Activated B cell treated with CpG ODN at 0.5 μM for 24 hours (primary cell): ENCODE data around the gene MCM8. TPM values are rescaled to one million over a fixed set of nuclear protein-coding genes. Genes with fewer than 3 reads are reported as not detected.

Source experiments
- ATAC-seq: fragments of 200-7000 bp; cut with Tn5 transposase; one replicate; pipeline ENCODE4 v1.10.0; 2021; ENCODE audit warnings: low read depth, mild to moderate bottlenecking, moderate library complexity
- CTCF ChIA-PET: fragments of 350-600 bp; sonication (Branson Sonifier 250); formaldehyde crosslinking; loops from one replicate; lab custom pipeline; 2021; ENCODE audit warnings: antibody characterized with exemption; lab: Charles Lee
- POLR2A ChIA-PET: fragments of 350-600 bp; sonication (Branson Sonifier 250); formaldehyde crosslinking; loops from one replicate; lab custom pipeline; 2021; ENCODE audit warnings: antibody characterized with exemption; lab: Charles Lee
- DNase-seq: peaks from one replicate; pipeline ENCODE4 v3.0.0; 2022
- H3K27ac Mint-ChIP-seq: one replicate; pipeline ENCODE4 v1.8.0; 2020; ENCODE audit warnings: mixed read lengths
- H3K27me3 Mint-ChIP-seq: one replicate; pipeline ENCODE4 v1.8.0; 2021; ENCODE audit warnings: mixed read lengths
- H3K36me3 Mint-ChIP-seq: one replicate; pipeline ENCODE4 v1.8.0; 2021; ENCODE audit warnings: low read depth, mixed read lengths
- H3K4me1 Mint-ChIP-seq: one replicate; pipeline ENCODE4 v1.8.0; 2021; ENCODE audit warnings: mixed read lengths
- H3K4me3 Mint-ChIP-seq: one replicate; pipeline ENCODE4 v1.8.0; 2020; ENCODE audit warnings: mild to moderate bottlenecking, mixed read lengths
- H3K9me3 Mint-ChIP-seq: one replicate; pipeline ENCODE4 v1.8.0; 2020; ENCODE audit warnings: mixed read lengths
- CTCF ChIP-seq: fragments of 200-600 bp; IDR thresholded peaks from one replicate; pipeline ENCODE4 v1.8.0; 2022; ENCODE audit warnings: antibody characterized with exemption, mild to moderate bottlenecking
- intact Hi-C: fragments of 100-400 bp; cut with micrococcal nuclease; formaldehyde crosslinking; loops from one replicate; pipeline ENCODE4 v1.15.1; 2024
- total RNA-seq: library from RNA; stranded (reverse); gene quantifications from 2 replicates; pipeline ENCODE4 v1.2.3, GENCODE V29; 2022

Gene MCM8
- total RNA-seq, 1 donor from 2014 or later: 13.0 TPM

DNA sequence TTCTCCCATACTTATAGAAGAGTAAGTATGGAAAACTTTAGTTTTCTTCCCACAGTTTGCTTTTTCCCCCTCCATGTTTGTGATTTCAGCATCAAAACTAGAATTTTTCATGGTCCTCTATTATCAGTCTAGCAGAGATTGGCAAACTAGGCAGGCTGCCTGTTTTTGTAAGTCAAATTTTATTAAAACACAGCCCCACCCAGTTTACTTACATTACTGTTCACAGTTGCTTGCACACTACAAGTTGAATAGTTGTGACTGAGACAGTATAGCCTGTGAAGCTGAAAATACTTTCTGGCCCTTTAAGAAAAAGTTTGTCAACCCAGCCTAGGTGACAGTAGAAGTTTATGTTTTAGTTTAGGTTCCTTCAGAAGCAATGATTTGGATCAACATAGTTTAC lies 19.5 kb downstream of the MCM8 start:
- Mint-ChIP-seq H3K4me1 (no peaks in the 10 kb centered on the region), H3K4me3 (no peak overlapping the region), H3K27me3 (no peaks in the 10 kb centered on the region), H3K27ac (no peak overlapping the region), H3K9me3 (no peaks in the 10 kb centered on the region), H3K36me3 (peaks cover 48% of the 10 kb centered on the region)
- no peak for TF ChIP-seq CTCF
- DNase-seq (no peak), ATAC-seq (no peak)
- intact Hi-C loops: no loop called here
- ChIA-PET CTCF (no interaction called here), POLR2A (no interaction called here)

DNA sequence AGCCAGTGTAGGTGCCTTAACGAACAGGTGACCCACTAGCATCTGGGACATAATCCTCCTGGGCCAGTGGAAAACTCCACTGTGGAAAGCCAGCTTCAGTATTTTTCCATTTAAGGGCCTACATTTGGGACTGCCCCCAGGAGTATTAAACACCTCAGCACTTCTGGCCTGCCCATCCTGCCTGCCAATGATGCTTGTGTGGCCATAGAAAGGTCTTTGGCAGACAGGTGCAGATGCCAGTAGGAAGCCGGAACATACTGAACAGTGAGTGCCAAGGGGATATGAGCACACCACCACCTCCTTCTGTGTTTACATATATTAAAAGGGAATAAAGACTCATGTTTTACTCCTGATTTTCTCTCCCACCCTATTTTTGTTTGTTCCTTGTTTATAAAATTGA lies 19.9 kb downstream of the MCM8 start:
- intact Hi-C loops: no loop called here
- CTCF ChIA-PET: no interaction called here
- no peaks in the 10 kb centered on the region for H3K4me1 Mint-ChIP-seq
- no peak for TF ChIP-seq CTCF
- H3K4me3 Mint-ChIP-seq: no peak overlapping the region
- H3K9me3 Mint-ChIP-seq: no peaks in the 10 kb centered on the region
- ATAC-seq: no peak
- POLR2A ChIA-PET: no interaction called here
- H3K27ac Mint-ChIP-seq: no peak overlapping the region
- no peak for DNase-seq
- peaks cover 47% of the 10 kb centered on the region for H3K36me3 Mint-ChIP-seq
- H3K27me3 Mint-ChIP-seq: no peaks in the 10 kb centered on the region

- H3K4me3 Mint-ChIP-seq: no peak overlapping the region
- H3K36me3 Mint-ChIP-seq: peaks cover 40% of the 10 kb centered on the region
- CTCF ChIA-PET: no interaction called here
- no peaks in the 10 kb centered on the region for H3K9me3 Mint-ChIP-seq
- ATAC-seq (no peak), DNase-seq (no peak)
- POLR2A ChIA-PET: no interaction called here
- no peak for TF ChIP-seq CTCF
- intact Hi-C loops: no loop called here
- H3K27ac Mint-ChIP-seq: no peak overlapping the region
- H3K27me3 Mint-ChIP-seq: no peaks in the 10 kb centered on the region
- no peaks in the 10 kb centered on the region for H3K4me1 Mint-ChIP-seq
Measured at GRCh38 chr20:5971203-5971602, 20.8 kb downstream of the MCM8 start.

GRCh38 chr20:5973172-5973571 lies 22.7 kb downstream of the MCM8 start:
- CTCF ChIA-PET: no interaction called here
- DNase-seq (no peak), ATAC-seq (no peak)
- Mint-ChIP-seq H3K27ac (no peak overlapping the region), H3K4me1 (no peaks in the 10 kb centered on the region), H3K36me3 (peaks cover 39% of the 10 kb centered on the region), H3K9me3 (no peaks in the 10 kb centered on the region), H3K27me3 (no peaks in the 10 kb centered on the region), H3K4me3 (no peak overlapping the region)
- no peak for TF ChIP-seq CTCF
- POLR2A ChIA-PET: no interaction called here
- intact Hi-C loops: no loop called here

DNA sequence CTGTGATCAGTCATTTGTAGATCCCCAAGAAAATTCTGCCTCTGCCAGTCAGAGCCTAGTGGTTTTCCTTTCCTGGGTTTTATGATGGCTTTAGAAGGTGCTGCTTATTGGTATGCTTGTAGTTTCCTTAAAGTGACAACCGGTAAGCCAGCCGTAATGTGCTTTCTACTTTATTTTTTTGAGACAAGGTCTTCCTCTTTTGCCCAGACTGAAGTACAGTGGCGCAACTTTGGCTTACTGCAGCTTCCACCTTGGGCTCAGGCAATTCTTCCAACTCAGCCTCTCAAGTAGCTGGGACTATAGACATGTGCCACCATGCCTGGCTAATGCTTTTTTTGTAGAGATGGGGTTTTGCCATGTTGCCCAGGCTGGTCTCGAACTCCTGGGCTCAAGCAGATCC lies 23.5 kb downstream of the MCM8 start:
- no peak for ATAC-seq
- no peak for DNase-seq
- ChIA-PET CTCF (no interaction called here), POLR2A (no interaction called here)
- Mint-ChIP-seq H3K9me3 (no peaks in the 10 kb centered on the region), H3K27ac (no peak overlapping the region), H3K4me1 (no peaks in the 10 kb centered on the region), H3K27me3 (no peaks in the 10 kb centered on the region), H3K4me3 (no peak overlapping the region), H3K36me3 (peaks cover 43% of the 10 kb centered on the region)
- TF ChIP-seq CTCF: no peak
- intact Hi-C loops: no loop called here
